DMS53 treated with DMSO at 0.1 percent for 48 hours (cell line): ENCODE data around the gene INO80C.

Source experiments
- DNase-seq: peaks from one replicate; lab custom pipeline; 2025; ENCODE audit not compliant: unreplicated experiment; lab: John Stamatoyannopoulos, UW

The INO80C gene, protein sequence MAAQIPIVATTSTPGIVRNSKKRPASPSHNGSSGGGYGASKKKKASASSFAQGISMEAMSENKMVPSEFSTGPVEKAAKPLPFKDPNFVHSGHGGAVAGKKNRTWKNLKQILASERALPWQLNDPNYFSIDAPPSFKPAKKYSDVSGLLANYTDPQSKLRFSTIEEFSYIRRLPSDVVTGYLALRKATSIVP

DNA sequence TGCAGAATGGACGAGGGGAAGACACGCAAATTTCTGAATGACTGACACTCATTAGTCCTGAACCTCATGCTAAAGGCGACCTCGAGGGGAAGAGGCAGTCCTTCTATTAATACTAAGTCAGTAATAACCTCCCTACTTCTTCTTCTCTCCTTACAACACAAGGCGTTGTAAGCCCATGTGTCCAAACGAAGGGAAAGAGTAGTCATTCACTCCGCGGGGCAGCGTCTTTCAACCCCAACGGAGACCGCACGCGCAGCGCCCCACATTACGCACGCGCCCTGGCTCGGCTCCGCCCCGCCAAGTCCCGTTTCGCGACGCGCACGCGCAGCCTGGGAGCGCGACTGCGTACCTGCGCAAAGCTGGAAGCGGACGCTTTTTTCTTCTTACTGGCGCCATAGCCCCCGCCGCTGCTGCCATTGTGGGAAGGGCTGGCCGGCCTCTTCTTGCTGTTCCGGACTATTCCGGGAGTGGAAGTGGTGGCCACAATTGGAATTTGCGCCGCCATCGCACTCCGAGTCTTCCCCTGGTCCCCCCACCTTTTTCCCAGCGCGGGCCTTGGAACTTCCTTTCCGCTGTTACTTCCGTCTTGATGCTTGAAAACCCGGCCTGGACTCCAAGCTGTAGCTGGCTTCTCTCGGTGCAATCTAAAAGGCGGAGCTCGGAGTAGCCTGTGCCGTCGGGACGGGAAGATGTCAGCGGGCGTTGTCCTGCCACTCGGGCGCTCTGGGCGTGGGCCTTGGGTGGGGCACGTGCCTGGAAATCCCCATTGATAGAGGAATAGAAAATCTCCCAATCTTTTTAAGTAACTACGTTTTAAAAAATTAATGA is at the start of gene INO80C:
TSS of gene INO80C (minus strand) at position 591 of the 828 bp plus-strand sequence. CDS start at position 505, 86 bp downstream.
- DNase-seq: peak; percentile 90

GRCh38 chr18:35547008-35547605 is 49.3 kb upstream of the INO80C start:
- DNase-seq: no peak

DNA sequence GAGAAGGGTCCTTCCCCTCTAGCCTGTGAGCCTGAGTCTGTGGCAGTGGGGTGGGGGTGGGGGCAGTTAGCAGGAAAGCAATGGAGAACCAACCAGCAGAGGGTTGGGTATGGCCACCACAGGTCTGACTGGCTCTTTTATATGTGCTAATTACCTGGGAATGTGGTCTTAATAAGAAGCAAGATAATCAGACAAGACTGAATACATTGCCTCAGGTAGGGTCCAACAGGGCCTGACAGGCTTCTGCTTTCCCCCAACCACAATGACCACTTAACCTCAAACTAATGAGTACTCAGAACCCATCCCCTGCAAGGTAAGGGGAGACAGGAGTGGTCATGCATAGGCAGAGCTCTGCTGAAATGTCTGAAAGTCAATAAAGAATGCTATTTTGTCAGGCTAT is 44.6 kb upstream of the INO80C start:
- DNase-seq: no peak

DNA sequence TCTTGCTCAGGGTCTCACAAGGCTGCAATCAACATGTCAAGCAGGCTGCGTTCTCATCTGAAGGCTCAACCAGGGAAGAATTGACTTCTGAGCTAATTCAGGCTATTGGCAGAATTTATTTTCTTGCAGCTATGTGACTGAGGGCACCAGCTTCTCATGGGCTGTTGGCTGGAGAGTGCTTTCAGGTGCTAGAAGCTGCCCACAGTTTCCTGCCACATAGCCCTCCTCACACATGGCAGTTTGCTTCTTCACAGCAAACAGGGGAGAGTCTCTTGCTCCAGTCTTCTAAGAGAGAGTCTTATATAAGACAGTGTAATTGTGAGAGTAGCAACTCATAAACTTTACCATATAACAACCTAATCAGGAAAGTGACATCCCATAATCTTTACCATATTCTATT is 37.5 kb upstream of the INO80C start:
- DNase-seq: no peak

GRCh38 chr18:35533916-35534405 is 36.2 kb upstream of the INO80C start:
- DNase-seq: no peak

- no peak for DNase-seq
Observed at GRCh38 chr18:35528749-35529274, 31.1 kb upstream of the INO80C start.

DNA sequence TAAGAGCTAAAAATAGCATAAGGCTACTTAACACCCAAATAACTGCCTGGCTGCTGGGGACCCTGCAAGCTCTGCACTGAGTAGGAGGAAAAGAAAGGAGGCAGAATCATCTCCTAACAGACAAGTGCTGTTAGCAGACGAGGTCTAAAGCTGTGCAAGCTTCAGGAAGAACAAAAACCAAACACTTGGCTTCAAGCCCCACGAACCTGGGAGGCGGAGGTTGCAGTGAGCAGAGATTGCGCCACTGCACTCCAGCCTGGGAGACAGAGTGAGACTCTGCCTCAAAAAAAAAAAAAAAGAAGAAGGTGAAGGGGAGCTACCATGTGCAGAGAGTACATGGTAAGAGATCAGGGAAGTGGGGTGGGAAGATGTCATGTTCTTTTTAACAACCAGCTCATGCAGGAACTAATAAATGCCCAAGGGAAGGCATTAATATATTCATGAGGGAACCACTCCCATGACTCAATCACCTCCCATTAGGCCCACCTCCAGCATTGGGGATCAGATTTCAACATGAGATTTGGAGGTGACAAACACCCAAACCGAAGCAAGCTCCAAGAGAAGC is 28.8 kb upstream of the INO80C start:
- no peak for DNase-seq

DNA sequence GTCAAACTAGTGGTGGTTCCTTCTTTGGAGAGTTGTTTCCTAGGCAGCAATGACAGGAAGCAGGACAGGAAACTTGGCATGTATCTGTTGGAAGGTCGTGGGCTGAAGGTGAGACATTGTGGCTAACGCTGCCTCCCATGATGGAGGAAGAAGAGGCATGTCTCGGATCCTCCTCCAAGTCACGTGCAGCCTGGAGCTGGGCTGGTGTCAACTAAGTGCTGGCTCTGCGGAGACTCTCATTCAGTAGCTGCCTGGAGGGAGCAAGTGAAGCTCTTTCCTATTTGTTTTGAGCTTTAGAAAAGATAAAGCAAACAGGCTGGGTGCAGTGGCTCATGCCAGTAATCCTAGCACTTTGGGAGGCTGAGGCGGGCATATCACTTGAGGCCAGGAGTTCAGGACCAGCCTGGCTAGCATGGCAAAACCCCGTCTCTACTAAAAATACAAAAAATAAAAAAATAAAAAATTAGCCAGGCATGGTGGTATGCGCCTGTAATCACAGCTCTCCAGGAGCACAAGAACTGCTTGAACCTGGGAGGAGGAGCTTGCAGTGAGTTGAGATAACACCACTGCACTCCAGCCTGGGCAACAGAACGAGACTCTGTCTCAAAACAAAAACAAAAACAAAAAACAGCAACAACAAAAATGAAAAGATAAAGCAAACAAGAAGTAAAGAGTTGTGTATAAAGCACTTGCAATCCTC is 28.2 kb upstream of the INO80C start:
- DNase-seq: peak; percentile 8

GRCh38 chr18:35524226-35524625 is 26.5 kb upstream of the INO80C start:
- no peak for DNase-seq

GRCh38 chr18:35522130-35522959 is 24.6 kb upstream of the INO80C start:
- peak; percentile 62 for DNase-seq

DNA sequence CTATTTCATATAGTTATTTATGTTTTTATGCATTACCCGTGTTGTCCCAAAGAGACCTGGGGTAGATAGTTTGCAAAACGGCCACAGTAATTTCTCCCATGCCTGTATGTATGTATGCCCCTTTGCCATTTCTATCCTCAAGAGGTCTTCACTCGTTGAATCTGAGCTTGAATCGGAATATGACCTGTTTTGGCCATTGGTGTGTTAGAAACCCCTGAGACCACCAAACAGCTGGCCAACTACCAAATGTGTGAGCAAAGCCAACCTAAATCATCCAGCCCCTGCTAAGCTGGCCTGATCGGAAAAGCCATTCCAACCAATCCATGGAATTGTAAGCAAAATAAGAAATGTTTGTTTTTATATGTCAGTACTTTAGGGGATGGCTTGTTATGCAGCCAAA is 23.4 kb upstream of the INO80C start:
- no peak for DNase-seq

DNA sequence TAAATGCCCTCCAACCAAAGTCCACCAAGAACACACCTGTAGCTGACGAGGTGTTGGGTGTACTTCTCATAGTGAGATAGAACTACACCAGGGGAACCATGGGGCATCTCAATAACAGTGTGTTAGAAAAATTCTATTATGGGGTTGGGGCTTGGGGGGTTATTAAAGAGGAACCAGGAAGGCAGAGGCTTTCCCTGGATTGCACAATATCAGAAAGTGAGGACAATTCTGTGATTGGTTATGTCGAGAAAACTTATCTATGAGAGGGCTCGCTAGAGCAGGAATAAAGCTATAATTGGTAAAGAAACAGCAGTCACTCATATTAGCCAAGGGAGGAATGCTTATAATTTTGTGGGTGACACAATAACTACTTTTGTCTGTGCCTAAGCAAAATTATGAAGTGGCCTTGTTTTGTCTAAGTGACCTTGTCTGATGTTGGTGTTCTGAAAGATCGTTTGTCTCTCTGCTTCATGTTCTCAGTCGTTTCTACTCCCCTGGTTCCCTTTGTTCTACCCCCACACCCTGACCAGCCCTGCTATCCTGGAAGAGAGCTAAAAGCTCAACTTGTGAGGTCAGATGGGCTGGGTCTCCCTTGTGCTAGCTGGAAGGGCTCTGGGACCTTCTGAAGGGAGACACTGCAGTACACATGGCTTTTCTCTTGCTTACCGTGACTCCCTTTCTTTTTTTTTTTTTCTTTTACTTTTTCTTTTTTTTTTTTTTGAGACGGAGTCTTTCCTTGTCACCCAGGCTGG is 21.6 kb upstream of the INO80C start:
- no peak for DNase-seq

GRCh38 chr18:35517715-35518114 is 20.0 kb upstream of the INO80C start:
- no peak for DNase-seq

- no peak for DNase-seq
Observed at GRCh38 chr18:35516789-35517188, 19.0 kb upstream of the INO80C start.

- DNase-seq: no peak
Observed at GRCh38 chr18:35516351-35516750, 18.6 kb upstream of the INO80C start.

DNA sequence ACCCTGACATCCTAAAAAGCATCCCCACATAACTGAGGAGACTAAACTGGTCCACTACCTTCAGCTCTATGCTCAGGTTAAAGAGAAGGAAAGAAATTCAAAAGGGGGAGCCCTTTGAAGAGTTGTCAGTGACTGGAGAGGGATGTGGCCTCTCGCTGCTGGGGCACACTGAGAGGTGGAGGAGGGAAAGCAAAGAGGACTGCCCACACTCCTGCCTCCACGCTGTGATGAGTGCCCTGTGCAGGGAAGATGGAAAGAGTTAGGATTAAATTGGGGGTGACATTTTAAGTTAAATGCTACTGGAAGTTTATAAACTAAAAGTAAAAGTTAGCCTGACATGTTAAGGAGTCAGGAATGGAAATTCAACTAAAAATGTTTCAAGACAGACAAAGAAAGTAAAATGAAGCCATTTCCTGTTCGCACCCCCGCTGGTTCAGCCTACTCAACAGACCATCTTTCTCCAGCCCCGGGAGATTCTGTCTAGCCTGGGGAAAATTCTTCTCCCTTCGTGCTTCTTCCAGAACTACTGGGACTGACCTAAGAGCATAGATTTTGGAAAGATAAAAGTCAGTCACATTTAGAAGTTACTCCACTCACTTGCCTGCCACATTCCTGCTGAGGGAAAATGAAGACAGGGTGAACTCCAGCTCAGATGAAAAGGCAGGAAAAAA is 17.8 kb upstream of the INO80C start:
- no peak for DNase-seq

DNA sequence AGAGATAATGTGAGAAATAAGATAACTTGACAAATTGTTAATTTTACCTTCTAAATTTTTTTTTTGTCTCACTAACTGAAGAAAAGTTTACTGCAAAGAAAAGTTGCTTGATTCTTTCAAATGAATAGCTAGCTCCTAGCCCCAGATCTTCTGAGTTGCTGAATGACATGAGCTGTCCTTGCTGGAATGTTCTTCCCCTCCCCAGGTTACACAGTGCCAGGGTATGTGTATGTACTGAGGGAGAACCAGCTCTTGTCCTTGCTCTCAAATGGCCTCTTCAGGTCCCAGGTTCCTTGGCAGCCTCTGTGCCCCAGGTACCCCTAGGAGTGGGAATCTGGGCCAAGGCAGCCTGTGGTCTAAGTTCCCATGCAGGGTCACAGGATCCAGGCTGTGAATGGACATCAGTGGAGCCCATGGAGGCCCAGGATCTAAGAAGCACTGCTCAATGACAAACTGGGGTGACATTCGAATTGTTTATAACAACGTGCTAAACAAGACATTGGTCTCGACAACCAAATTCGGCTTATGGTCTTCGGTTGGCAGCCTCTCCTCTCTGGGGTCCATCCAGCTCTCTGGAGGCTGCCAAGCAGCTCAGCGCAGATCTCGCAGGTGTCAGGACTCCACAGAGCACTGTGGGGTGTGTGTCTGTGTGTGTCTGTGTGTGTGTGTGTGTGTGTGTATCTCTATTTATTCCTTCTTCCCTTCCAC is 17.1 kb upstream of the INO80C start:
- no peak for DNase-seq

- no peak for DNase-seq
Observed at GRCh38 chr18:35514283-35514682, 16.5 kb upstream of the INO80C start.
